Right atrium auricular region (tissue), 2 donors: ENCODE measurements around the gene GOLGA2. TPM values are rescaled to one million over a fixed set of nuclear protein-coding genes. Genes with fewer than 3 reads are reported as not detected.

Experiments
- DNase-seq: peaks from one replicate; pipeline ENCODE4 v3.0.0-alpha.2; 2019; ENCODE audit warnings: low spot score
- H3K27ac ChIP-seq, 2 donors: fragments of 200-600 bp; sonication (generic); 1 replicate in 1 of 2; 2 replicates in 1 of 2; pipeline ENCODE4 v1.5.1; 2016 to 2019
- H3K27me3 ChIP-seq, 2 donors: fragments of 200-600 bp; sonication (generic); one replicate each; pipeline versions ENCODE4 v1.5.1 to v1.6.0; 2017 to 2019
- H3K36me3 ChIP-seq: fragments of 200-600 bp; sonication (generic); one replicate; pipeline ENCODE4 v1.5.1; 2016
- H3K4me1 ChIP-seq, 2 donors: fragments of 200-600 bp; sonication (generic); one replicate each; pipeline versions ENCODE4 v1.5.1 to v1.6.0; 2017 to 2019
- H3K4me3 ChIP-seq, 2 donors: fragments of 200-600 bp; sonication (generic); 1 replicate in 1 of 2; 2 replicates in 1 of 2; pipeline ENCODE4 v1.5.1; 2017 to 2019; ENCODE audit warnings: mild to moderate bottlenecking in 1 of 2, moderate library complexity in 1 of 2
- H3K9me3 ChIP-seq, 2 donors: fragments of 200-600 bp; sonication (generic); one replicate each; pipeline ENCODE4 v1.5.1; 2019
- CTCF ChIP-seq, 2 donors: fragments of 200-600 bp; sonication (generic); IDR thresholded peaks; one replicate each; pipeline ENCODE4 v1.5.1; 2019; ENCODE audit warnings: antibody characterized with exemption in 2 of 2
- total RNA-seq, 2 donors: library from RNA; depleted of rRNA; stranded (reverse); fragments of >200 nt; gene quantifications; one replicate each; pipeline ENCODE4 v1.1.0, GENCODE V29; 2016

Gene GOLGA2
- total RNA-seq, 2 donors from 2014 or later, result 83.3 to 91.6 TPM

GRCh38 chr9:128298535-128299482, 23.0 kb upstream of the GOLGA2 start:
- Histone ChIP-seq H3K4me1 (peaks cover 0 to 3% of the 10 kb centered on the region in 2 donors), H3K27ac (no peak overlapping the region), H3K9me3 (no peaks in the 10 kb centered on the region), H3K4me3 (no peak overlapping the region), H3K27me3 (no peaks in the 10 kb centered on the region), H3K36me3 (no peaks in the 10 kb centered on the region)
- DNase-seq, result no peak
- no peak for TF ChIP-seq CTCF (IDR thresholded peaks at IDR 0.05)

- no peak for DNase-seq
- H3K4me3 ChIP-seq, result no peak overlapping the region
Measured at GRCh38 chr9:128297221-128297773, 21.5 kb upstream of the GOLGA2 start.

GRCh38 chr9:128296340-128297220, 20.8 kb upstream of the GOLGA2 start:
- Histone ChIP-seq H3K4me1 (peaks cover 0 to 3% of the 10 kb centered on the region in 2 donors), H3K4me3 (no peak overlapping the region), H3K27me3 (no peaks in the 10 kb centered on the region), H3K9me3 (no peaks in the 10 kb centered on the region), H3K27ac (no peak overlapping the region), H3K36me3 (no peaks in the 10 kb centered on the region)
- no peak for DNase-seq
- no peak for TF ChIP-seq CTCF (IDR thresholded peaks at IDR 0.05)

More at GRCh38 chr9:128297221-128297773, 21.5 kb upstream of the GOLGA2 start:
- peaks cover 0 to 3% of the 10 kb centered on the region in 2 donors for H3K4me1 ChIP-seq
- H3K27ac ChIP-seq, result no peak overlapping the region
- H3K9me3 ChIP-seq, result no peaks in the 10 kb centered on the region
- no peaks in the 10 kb centered on the region for H3K36me3 ChIP-seq
- TF ChIP-seq CTCF (IDR thresholded peaks at IDR 0.05), result no peak
- no peaks in the 10 kb centered on the region for H3K27me3 ChIP-seq

- H3K4me1 ChIP-seq, result peaks cover 0 to 3% of the 10 kb centered on the region in 2 donors
- no peaks in the 10 kb centered on the region for H3K27me3 ChIP-seq
- H3K4me3 ChIP-seq, result no peak overlapping the region
- no peaks in the 10 kb centered on the region for H3K9me3 ChIP-seq
- H3K36me3 ChIP-seq, result no peaks in the 10 kb centered on the region
- TF ChIP-seq CTCF (IDR thresholded peaks at IDR 0.05), result no peak
- no peak for DNase-seq
- no peak overlapping the region for H3K27ac ChIP-seq
Measured at GRCh38 chr9:128294142-128294541, 18.3 kb upstream of the GOLGA2 start.

GRCh38 chr9:128293091-128293490, 17.3 kb upstream of the GOLGA2 start:
- TF ChIP-seq CTCF (IDR thresholded peaks at IDR 0.05), result no peak
- Histone ChIP-seq H3K36me3 (no peaks in the 10 kb centered on the region), H3K27me3 (no peaks in the 10 kb centered on the region), H3K27ac (no peak overlapping the region), H3K4me1 (peaks cover 0 to 3% of the 10 kb centered on the region in 2 donors), H3K9me3 (no peaks in the 10 kb centered on the region), H3K4me3 (no peak overlapping the region)
- DNase-seq, result no peak
